Measurements from ENCODE around the gene POU3F2.

Gene POU3F2

DNA sequence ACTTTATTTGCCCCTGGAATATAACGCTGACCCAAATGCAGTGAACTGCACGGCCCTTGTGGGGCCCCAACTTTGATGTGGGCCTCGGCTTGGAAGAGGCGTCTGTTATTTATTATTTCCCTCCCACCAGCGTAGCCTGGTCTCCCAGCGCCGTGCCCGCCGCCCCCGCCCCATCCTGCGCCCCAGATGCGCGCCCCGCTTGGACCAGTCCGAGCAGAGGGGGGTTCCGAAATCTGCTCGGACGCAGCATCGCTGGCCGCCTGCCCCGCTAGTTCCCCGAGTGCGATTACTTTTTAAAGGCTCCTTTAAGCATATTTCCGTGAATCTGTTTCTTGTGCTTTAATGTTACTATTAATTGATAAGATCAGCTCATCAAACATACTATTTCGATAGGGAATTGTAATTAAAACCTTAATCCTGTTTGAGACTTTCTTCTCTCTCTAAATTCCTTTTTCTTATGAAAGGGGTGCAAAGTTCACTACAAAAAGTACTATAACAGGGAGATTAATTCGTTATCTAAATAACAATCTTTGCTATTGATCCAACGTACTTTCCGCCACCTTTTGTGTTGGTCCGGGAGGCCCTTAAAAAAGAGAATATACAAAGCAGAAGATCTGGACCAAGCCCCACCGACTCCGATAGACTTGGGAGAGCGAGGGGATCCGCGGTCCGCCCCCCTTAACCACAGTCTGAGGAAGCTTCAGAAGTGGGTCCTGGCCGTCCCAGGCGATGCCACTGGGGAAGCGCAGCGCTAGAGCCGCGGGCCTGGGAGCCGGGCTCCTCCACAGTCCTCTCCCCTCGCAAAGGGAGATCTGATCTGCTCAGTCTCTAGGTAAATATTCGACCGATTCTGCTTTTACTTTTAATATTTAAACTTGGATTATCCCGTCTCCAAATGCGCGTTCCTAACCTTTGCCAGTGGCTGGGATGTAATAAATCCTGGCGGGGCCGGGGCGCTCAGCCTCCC, 10.2 kb downstream of the POU3F2 start:
- H3K27me3 ChIP-seq (replicated peaks; ENCODE audit: control insufficient read depth, insufficient read depth, low read length), result no peaks in the 10 kb centered on the region; the same call in 1 of the 2 replicates
- TF ChIP-seq, protein P1, sequence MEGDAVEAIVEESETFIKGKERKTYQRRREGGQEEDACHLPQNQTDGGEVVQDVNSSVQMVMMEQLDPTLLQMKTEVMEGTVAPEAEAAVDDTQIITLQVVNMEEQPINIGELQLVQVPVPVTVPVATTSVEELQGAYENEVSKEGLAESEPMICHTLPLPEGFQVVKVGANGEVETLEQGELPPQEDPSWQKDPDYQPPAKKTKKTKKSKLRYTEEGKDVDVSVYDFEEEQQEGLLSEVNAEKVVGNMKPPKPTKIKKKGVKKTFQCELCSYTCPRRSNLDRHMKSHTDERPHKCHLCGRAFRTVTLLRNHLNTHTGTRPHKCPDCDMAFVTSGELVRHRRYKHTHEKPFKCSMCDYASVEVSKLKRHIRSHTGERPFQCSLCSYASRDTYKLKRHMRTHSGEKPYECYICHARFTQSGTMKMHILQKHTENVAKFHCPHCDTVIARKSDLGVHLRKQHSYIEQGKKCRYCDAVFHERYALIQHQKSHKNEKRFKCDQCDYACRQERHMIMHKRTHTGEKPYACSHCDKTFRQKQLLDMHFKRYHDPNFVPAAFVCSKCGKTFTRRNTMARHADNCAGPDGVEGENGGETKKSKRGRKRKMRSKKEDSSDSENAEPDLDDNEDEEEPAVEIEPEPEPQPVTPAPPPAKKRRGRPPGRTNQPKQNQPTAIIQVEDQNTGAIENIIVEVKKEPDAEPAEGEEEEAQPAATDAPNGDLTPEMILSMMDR (IDR thresholded peaks at IDR 0.05; ENCODE audit: insufficient read depth, low read length, poor library complexity, severe bottlenecking), result no peak
- H3K36me3 ChIP-seq (ENCODE audit: control insufficient read depth, insufficient read depth, low read length), result no peaks in the 10 kb centered on the region
- no peak for DNase-seq (ENCODE audit: extremely low read depth, insufficient read length)
- H3K4me3 ChIP-seq (replicated peaks; ENCODE audit: low read depth, low read length), result peak overlapping the region; percentile 4; the same call in 1 of the 2 replicates

- H3K36me3 ChIP-seq (ENCODE audit: control insufficient read depth, insufficient read depth, low read length), result no peaks in the 10 kb centered on the region
- no peak for DNase-seq (ENCODE audit: extremely low read depth, insufficient read length)
- no peak overlapping the region; the same call in 1 of the 2 replicates for H3K4me3 ChIP-seq (replicated peaks; ENCODE audit: low read depth, low read length)
- TF ChIP-seq, protein P1 (IDR thresholded peaks at IDR 0.05; ENCODE audit: insufficient read depth, low read length, poor library complexity, severe bottlenecking), result peak; percentile 89
- no peaks in the 10 kb centered on the region; the same call in 1 of the 2 replicates for H3K27me3 ChIP-seq (replicated peaks; ENCODE audit: control insufficient read depth, insufficient read depth, low read length)
These were observed 11.0 kb downstream of the POU3F2 start for GRCh38 chr6:98845211-98846020.

DNA sequence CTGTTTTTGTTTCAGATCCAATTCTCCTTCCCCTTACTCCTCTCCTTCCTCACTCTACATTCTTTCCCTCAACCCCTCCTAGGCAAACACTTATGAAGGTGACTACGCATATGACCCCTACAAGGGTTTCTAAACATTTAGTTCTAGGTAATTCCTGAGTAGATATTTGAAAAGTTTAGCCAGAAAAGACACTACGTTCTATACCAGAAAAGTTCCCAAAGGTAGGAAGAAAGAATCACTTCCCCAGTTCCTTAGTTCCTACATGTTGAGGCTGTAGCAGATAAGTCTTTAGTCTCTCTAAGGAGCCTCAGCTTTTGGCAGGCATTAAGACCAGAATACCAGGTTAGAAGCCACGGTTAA, 11.6 kb downstream of the POU3F2 start:
- no peak for DNase-seq (ENCODE audit: extremely low read depth, insufficient read length)
- Histone ChIP-seq H3K27me3 (replicated peaks; ENCODE audit: control insufficient read depth, insufficient read depth, low read length) (no peaks in the 10 kb centered on the region; the same call in 1 of the 2 replicates), H3K4me3 (replicated peaks; ENCODE audit: low read depth, low read length) (no peak overlapping the region), H3K36me3 (ENCODE audit: control insufficient read depth, insufficient read depth, low read length) (no peaks in the 10 kb centered on the region)
- TF ChIP-seq, protein P1 (IDR thresholded peaks at IDR 0.05; ENCODE audit: insufficient read depth, low read length, poor library complexity, severe bottlenecking), result no peak

DNA sequence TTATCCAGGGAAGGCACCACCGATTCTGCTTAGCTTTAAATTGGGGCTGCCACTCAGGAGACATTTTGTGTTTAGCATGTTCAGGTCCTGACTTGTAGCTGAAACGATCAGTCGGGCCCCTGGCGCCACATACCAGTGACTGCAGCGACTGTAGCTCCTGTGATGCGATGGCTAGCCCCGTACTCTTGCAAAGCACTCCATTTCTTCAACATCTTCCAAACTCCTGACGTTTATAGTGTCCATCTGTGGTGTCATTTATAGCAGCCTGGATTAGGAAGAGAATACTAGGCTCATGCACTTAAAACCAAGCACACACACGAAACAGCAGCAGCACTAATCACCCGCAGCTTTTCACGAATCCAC, 13.0 kb downstream of the POU3F2 start:
- Histone ChIP-seq H3K4me3 (replicated peaks; ENCODE audit: low read depth, low read length) (no peak overlapping the region), H3K27me3 (replicated peaks; ENCODE audit: control insufficient read depth, insufficient read depth, low read length) (no peaks in the 10 kb centered on the region; the same call in 1 of the 2 replicates), H3K36me3 (ENCODE audit: control insufficient read depth, insufficient read depth, low read length) (no peaks in the 10 kb centered on the region)
- TF ChIP-seq, protein P1 (IDR thresholded peaks at IDR 0.05; ENCODE audit: insufficient read depth, low read length, poor library complexity, severe bottlenecking), result no peak
- DNase-seq (ENCODE audit: extremely low read depth, insufficient read length), result no peak

DNA sequence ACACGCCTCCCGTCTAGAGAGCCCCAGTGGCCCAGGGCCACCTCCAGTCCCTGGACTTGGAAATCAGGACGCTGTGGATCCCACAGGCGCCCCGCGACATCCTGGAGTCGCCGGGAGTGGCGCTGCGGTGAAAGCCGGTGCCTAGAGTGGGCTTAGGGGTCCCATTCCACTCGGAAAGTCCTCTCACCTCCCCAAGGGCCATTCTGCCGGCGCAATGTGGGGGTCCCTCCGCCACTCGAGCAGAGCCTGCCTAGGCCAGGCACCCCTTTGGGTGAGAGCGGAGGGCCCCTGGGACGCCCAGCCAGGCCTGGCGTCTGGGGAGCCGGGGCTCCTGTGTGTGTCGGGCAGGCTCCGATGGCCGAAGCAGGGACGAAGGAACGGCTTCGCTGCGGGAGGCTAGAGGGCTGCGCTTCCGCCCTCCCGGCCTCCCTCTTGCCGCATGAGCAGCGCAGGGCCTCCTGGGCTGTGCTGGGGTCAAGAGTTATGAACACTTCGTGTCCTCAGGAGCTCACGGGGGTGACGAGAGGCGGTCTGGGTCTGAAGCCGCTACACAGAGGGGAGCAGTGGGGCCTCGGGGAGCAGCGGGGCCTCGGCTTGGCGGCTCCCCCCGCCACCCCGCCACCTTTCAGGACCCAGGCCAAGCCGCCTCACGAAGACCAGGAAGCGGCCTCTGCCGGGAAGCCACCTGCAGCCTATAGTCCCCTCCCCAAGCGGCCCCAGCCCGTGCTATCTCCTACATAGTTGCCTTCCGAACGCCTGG, 13.6 kb downstream of the POU3F2 start:
- H3K36me3 ChIP-seq (ENCODE audit: control insufficient read depth, insufficient read depth, low read length), result no peaks in the 10 kb centered on the region
- TF ChIP-seq, protein P1 (IDR thresholded peaks at IDR 0.05; ENCODE audit: insufficient read depth, low read length, poor library complexity, severe bottlenecking), result no peak
- no peak overlapping the region; the same call in 1 of the 2 replicates for H3K4me3 ChIP-seq (replicated peaks; ENCODE audit: low read depth, low read length)
- no peak for DNase-seq (ENCODE audit: extremely low read depth, insufficient read length)
- no peaks in the 10 kb centered on the region; the same call in 1 of the 2 replicates for H3K27me3 ChIP-seq (replicated peaks; ENCODE audit: control insufficient read depth, insufficient read depth, low read length)
